SIG-M5 (cell line): ENCODE results near the gene FH.

Source experiments
- DNase-seq: peaks from one replicate; lab custom pipeline; 2025; lab: John Stamatoyannopoulos, UW

The FH gene

DNA sequence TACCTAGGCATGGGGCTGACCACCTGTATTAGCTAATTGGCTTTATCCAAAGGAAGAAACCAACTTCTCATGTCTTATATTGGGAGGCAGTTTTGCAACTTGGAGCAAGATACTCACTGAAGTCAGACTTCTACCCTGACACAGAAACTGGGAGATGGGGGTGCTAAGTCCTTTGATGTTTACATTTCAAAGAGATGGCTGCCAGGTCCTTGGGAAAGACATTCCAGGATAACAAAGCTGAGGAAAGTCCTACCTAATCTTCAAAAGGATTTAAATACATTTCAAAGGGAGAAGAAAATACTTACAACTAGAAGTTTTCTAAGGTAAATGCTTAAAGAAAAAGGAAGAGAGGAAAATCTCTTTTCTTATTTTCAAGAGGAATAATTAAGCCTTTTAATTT lies 62.1 kb downstream of the FH start:
- no peak for DNase-seq

- DNase-seq: no peak
Observed at GRCh38 chr1:241456743-241457142, 62.8 kb downstream of the FH start.

DNA sequence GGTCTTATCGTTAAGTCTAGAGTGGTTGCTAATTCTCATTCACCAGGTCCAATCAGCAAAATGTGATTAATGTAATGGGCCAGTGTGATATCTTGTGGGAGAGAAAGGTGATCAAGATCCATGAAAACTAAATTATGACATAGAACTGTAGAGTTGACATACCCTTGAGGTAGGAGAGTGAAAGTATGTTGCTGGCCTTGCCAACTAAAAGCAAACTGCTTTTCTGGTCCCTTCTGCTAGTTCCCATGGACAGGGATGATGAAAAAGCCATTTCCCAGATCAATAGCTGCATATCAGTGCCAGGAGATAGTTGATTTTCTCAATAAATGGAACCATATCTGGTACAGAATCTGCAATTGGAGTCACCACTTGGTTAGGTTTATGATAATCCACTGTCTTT lies 65.8 kb downstream of the FH start:
- DNase-seq: no peak

DNA sequence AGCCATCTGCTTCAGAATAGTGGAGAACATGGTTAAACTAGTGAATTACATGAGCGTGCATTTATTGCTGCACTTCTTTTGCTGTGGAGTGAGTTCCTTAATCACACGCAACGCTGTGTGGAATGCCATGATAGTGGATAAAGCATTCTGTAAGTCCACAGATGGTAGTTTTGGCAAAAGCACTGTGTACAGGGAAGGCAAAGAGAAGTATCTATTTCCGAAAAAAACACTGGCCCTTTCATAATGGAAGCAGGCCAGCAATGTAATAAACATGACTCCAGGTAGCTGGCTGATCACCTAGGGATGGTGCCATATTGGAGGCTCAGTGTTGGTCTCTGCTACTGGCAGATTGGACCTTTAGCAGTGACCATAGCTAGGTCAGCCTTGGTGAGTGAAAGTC lies 67.6 kb downstream of the FH start:
- DNase-seq: no peak
